IPS-20b (cell line): ENCODE measurements around the gene TPRX2.
"Not testable (repeated sequence)": the region's sequence is repeated elsewhere in the genome, so short reads cannot be mapped to it uniquely, and the experiment has no call there.

ENCODE experiments used
- H3K27ac ChIP-seq: one replicate; pipeline ENCODE4 v1.5.1; 2013; ENCODE audit warnings: low read length
- H3K27me3 ChIP-seq: 2 replicates; pipeline ENCODE4 v1.6.1; 2013; ENCODE audit warnings: mild to moderate bottlenecking, low read length, inconsistent platforms; ENCODE audit not compliant: insufficient read depth
- H3K36me3 ChIP-seq: 2 replicates; pipeline ENCODE4 v1.6.1; 2013; ENCODE audit warnings: low read depth, mild to moderate bottlenecking, inconsistent platforms, low read length, moderate library complexity; ENCODE audit not compliant: insufficient read depth
- H3K4me1 ChIP-seq: 2 replicates; pipeline ENCODE4 v1.6.1; 2013; ENCODE audit warnings: mild to moderate bottlenecking, control low read depth, inconsistent platforms, low read length, moderate library complexity; ENCODE audit not compliant: insufficient read depth
- H3K4me3 ChIP-seq: 2 replicates; pipeline ENCODE4 v1.5.1; 2013; ENCODE audit warnings: mild to moderate bottlenecking, low read length, inconsistent platforms
- H3K9ac ChIP-seq: 2 replicates; pipeline ENCODE4 v1.6.1; 2013; ENCODE audit warnings: low read depth, mild to moderate bottlenecking, inconsistent platforms, low read length, moderate library complexity
- H3K9me3 ChIP-seq: 2 replicates; pipeline ENCODE4 v1.6.1; 2013; ENCODE audit warnings: mild to moderate bottlenecking, low read depth, low read length, inconsistent platforms; ENCODE audit not compliant: insufficient read depth

Gene TPRX2

GRCh38 chr19:47865166-47865565, 6.1 kb downstream of the TPRX2 start:
- Histone ChIP-seq H3K27me3 (no peaks in the 10 kb centered on the region), H3K4me3 (no peak overlapping the region), H3K27ac (no peak overlapping the region), H3K9ac (no peak overlapping the region), H3K4me1 (peaks cover 4% of the 10 kb centered on the region), H3K36me3 (no peaks in the 10 kb centered on the region), H3K9me3 (no peaks in the 10 kb centered on the region)

GRCh38 chr19:47878906-47879305, 19.9 kb downstream of the TPRX2 start:
- Histone ChIP-seq H3K4me1 (no peaks in the 10 kb centered on the region), H3K27me3 (no peaks in the 10 kb centered on the region), H3K27ac (no peak overlapping the region)

GRCh38 chr19:47879385-47879784, 20.4 kb downstream of the TPRX2 start:
- not testable (repeated sequence) for H3K4me3 ChIP-seq, H3K9ac ChIP-seq, H3K27ac ChIP-seq, H3K4me1 ChIP-seq, H3K9me3 ChIP-seq, H3K27me3 ChIP-seq, H3K36me3 ChIP-seq

More at GRCh38 chr19:47878906-47879305, 19.9 kb downstream of the TPRX2 start:
- no peaks in the 10 kb centered on the region for H3K36me3 ChIP-seq
- no peak overlapping the region for H3K9ac ChIP-seq
- H3K9me3 ChIP-seq: no peaks in the 10 kb centered on the region
- H3K4me3 ChIP-seq: no peak overlapping the region

- no peaks in the 10 kb centered on the region for H3K36me3 ChIP-seq
- H3K27me3 ChIP-seq: no peaks in the 10 kb centered on the region
- H3K9me3 ChIP-seq: no peaks in the 10 kb centered on the region
- no peak overlapping the region for H3K27ac ChIP-seq
- H3K4me1 ChIP-seq: no peaks in the 10 kb centered on the region
- no peak overlapping the region for H3K4me3 ChIP-seq
- H3K9ac ChIP-seq: no peak overlapping the region
Measured at GRCh38 chr19:47881757-47882156, 22.7 kb downstream of the TPRX2 start.

GRCh38 chr19:47882890-47883289, 23.9 kb downstream of the TPRX2 start:
- H3K27me3 ChIP-seq: no peaks in the 10 kb centered on the region
- no peaks in the 10 kb centered on the region for H3K9me3 ChIP-seq
- H3K27ac ChIP-seq: no peak overlapping the region

GRCh38 chr19:47885067-47885463, 26.0 kb downstream of the TPRX2 start:
- Histone ChIP-seq H3K27me3 (no peaks in the 10 kb centered on the region), H3K9ac (no peak overlapping the region), H3K27ac (no peak overlapping the region), H3K4me1 (no peaks in the 10 kb centered on the region), H3K9me3 (no peaks in the 10 kb centered on the region), H3K4me3 (no peak overlapping the region), H3K36me3 (no peaks in the 10 kb centered on the region)

More at GRCh38 chr19:47882890-47883289, 23.9 kb downstream of the TPRX2 start:
- no peak overlapping the region for H3K4me3 ChIP-seq
- H3K9ac ChIP-seq: no peak overlapping the region
- H3K36me3 ChIP-seq: no peaks in the 10 kb centered on the region
- no peaks in the 10 kb centered on the region for H3K4me1 ChIP-seq

GRCh38 chr19:47886010-47886559, 27.1 kb downstream of the TPRX2 start, which contains the start of gene SULT2A1:
Gene SULT2A1, minus strand, starts transcription at chr19:47886315. Its CDS starts 58 bp downstream, at chr19:47886257.
- Histone ChIP-seq H3K4me3 (no peak within 1 kb of the TSS), H3K27ac (no peak within 1 kb of the TSS), H3K4me1 (no peaks in the 10 kb centered on the region), H3K9ac (no peak within 1 kb of the TSS), H3K36me3 (no peaks in the 10 kb centered on the region), H3K27me3 (no peaks in the 10 kb centered on the region), H3K9me3 (no peaks in the 10 kb centered on the region)

- no peak overlapping the region for H3K9ac ChIP-seq
- H3K4me3 ChIP-seq: no peak overlapping the region
- no peaks in the 10 kb centered on the region for H3K36me3 ChIP-seq
- peaks cover 4% of the 10 kb centered on the region; the same call in 1 of the 2 replicates for H3K9me3 ChIP-seq
- no peaks in the 10 kb centered on the region for H3K27me3 ChIP-seq
- H3K27ac ChIP-seq: no peak overlapping the region
- no peaks in the 10 kb centered on the region for H3K4me1 ChIP-seq
Measured at GRCh38 chr19:47890865-47891621, 32.0 kb downstream of the TPRX2 start.

GRCh38 chr19:47891622-47891922, 32.5 kb downstream of the TPRX2 start:
- H3K27me3 ChIP-seq: no peaks in the 10 kb centered on the region
- H3K27ac ChIP-seq: no peak overlapping the region
- H3K9ac ChIP-seq: no peak overlapping the region
- no peaks in the 10 kb centered on the region for H3K36me3 ChIP-seq
- H3K9me3 ChIP-seq: peaks cover 4% of the 10 kb centered on the region; the same call in 1 of the 2 replicates
- no peak overlapping the region for H3K4me3 ChIP-seq
- H3K4me1 ChIP-seq: no peaks in the 10 kb centered on the region; the same call in 1 of the 2 replicates

- H3K36me3 ChIP-seq: no peaks in the 10 kb centered on the region
- H3K27ac ChIP-seq: no peak overlapping the region
- H3K4me1 ChIP-seq: no peaks in the 10 kb centered on the region; the same call in 1 of the 2 replicates
- H3K27me3 ChIP-seq: no peaks in the 10 kb centered on the region
- no peak overlapping the region for H3K4me3 ChIP-seq
- H3K9me3 ChIP-seq: peaks cover 4% of the 10 kb centered on the region; the same call in 1 of the 2 replicates
- no peak overlapping the region for H3K9ac ChIP-seq
Measured at GRCh38 chr19:47891923-47892666, 33.1 kb downstream of the TPRX2 start.

GRCh38 chr19:47895165-47895782, 36.2 kb downstream of the TPRX2 start:
- no peaks in the 10 kb centered on the region; the same call in 1 of the 2 replicates for H3K4me1 ChIP-seq
- no peaks in the 10 kb centered on the region for H3K36me3 ChIP-seq
- H3K9me3 ChIP-seq: peaks cover 4% of the 10 kb centered on the region; the same call in 1 of the 2 replicates
- no peak overlapping the region for H3K27ac ChIP-seq
- H3K27me3 ChIP-seq: no peaks in the 10 kb centered on the region
- H3K4me3 ChIP-seq: no peak overlapping the region
- H3K9ac ChIP-seq: no peak overlapping the region
